Activated T-helper 17 cell treated with anti-CD3 and anti-CD28 coated beads, Interleukin-2, amount 50 U/mL, for 72 hours (primary cell): ENCODE measurements around the gene HSBP1L1. TPM values are rescaled to one million over a fixed set of nuclear protein-coding genes. Genes with fewer than 3 reads are reported as not detected.

Experiments used
- ATAC-seq: fragments of 150-1000 bp; cut with Tn5 transposase; replicated peaks from 2 replicates; pipeline ENCODE4 v1.10.0; 2021; ENCODE audit warnings: mild to moderate bottlenecking, moderate library complexity
- H3K27ac Mint-ChIP-seq: one replicate; pipeline ENCODE4 v1.8.0; 2022; ENCODE audit warnings: mixed read lengths
- H3K27me3 Mint-ChIP-seq: one replicate; pipeline ENCODE4 v1.8.0; 2022; ENCODE audit warnings: mixed read lengths
- H3K36me3 Mint-ChIP-seq: one replicate; pipeline ENCODE4 v1.8.0; 2022; ENCODE audit warnings: low read depth, mild to moderate bottlenecking, mixed read lengths
- H3K4me1 Mint-ChIP-seq: one replicate; pipeline ENCODE4 v1.8.0; 2022; ENCODE audit warnings: mixed read lengths
- H3K4me3 Mint-ChIP-seq: one replicate; pipeline ENCODE4 v1.8.0; 2022; ENCODE audit warnings: mild to moderate bottlenecking, mixed read lengths
- H3K9me3 Mint-ChIP-seq: one replicate; pipeline ENCODE4 v1.8.0; 2022; ENCODE audit warnings: mixed read lengths
- total RNA-seq, 2 donors: library from RNA; stranded (reverse); gene quantifications; one replicate each; pipeline ENCODE4 v1.2.3, GENCODE V29; 2022

HSBP1L1 gene
- total RNA-seq, 2 donors from 2014 or later = 2.7 to 9.2 TPM

DNA sequence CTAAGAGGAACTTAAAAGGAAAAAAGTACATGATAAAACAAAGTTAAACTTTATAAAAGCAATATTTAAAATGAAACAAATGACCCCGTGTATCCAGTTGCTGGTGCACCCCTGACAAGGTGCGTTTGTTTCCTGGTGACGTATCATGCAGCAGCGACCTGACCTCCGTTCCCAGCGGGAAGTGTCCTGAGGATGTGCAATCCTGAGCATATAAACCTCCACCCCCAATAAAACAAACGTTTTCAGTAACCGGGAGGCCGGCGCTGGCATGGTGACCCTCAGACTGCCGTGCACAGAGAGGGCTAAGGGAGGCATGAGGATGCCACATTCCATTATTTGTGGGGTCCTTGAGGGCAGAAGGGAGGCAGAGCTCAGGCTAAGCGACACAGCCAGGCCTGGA lies 27.8 kb upstream of the HSBP1L1 start:
- Mint-ChIP-seq H3K9me3 (peaks cover 17% of the 10 kb centered on the region), H3K4me3 (no peak overlapping the region), H3K27ac (no peak overlapping the region), H3K36me3 (peaks cover 83% of the 10 kb centered on the region), H3K4me1 (peaks cover 6% of the 10 kb centered on the region), H3K27me3 (no peaks in the 10 kb centered on the region)
- no peak for ATAC-seq

DNA sequence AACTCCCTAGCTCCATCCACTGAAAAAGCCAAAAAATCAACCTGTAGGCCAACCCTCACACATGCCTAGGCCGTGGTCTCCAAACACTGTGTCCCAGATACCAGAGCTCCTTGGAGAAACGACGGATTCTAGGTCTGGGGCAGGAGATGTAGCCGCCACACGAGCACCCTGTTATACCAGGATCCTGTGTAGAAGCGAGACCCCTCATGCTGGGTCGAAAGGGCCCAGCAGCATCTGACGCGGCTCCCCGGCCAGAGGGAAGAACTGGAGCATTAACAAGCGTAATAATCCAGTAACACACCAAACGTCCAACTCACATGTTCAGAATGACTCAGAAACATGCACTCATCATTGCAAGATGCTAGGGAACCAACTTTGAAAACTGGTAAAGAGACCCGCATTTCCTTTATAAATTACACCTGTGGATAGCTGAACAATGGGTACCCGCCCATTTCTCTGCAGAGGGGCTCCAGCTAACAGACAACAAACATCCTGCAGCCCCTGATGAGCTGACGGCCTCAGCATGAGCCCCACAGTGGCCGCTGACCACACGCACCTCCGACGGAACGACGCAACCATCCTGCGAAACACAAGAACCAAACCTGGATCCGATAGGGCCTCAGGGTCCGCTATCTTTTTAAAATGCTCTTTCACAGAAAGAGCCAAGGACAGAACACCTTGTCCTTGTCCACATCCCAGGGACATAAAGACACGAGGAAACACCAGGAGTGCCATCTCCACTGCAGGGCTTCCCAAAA lies 27.2 kb upstream of the HSBP1L1 start:
- H3K36me3 Mint-ChIP-seq = peaks cover 84% of the 10 kb centered on the region
- ATAC-seq = no peak
- peaks cover 14% of the 10 kb centered on the region for H3K9me3 Mint-ChIP-seq
- H3K27me3 Mint-ChIP-seq = no peaks in the 10 kb centered on the region
- H3K27ac Mint-ChIP-seq = no peak overlapping the region
- peaks cover 6% of the 10 kb centered on the region for H3K4me1 Mint-ChIP-seq
- no peak overlapping the region for H3K4me3 Mint-ChIP-seq

DNA sequence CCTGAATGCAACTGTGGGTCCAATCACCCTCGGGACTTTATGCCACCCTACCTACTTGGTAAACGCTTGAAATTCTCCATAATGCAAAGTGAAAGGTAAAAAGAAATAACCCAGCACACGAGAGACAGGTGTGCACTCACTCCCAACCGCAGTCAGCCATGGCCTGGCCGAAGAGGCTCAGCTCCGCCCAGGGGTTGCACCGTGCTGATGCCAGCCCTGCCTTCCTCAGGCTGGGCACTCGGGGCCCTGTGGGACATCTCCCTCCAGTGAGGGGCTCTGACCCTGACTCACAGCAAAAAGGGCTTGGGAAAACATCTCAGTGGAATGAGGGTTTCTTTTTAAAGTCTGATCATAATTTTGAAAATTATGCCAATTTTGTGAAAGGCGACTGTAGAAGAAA lies 26.2 kb upstream of the HSBP1L1 start:
- no peak overlapping the region for H3K4me3 Mint-ChIP-seq
- H3K9me3 Mint-ChIP-seq = peaks cover 7% of the 10 kb centered on the region
- peaks cover 82% of the 10 kb centered on the region for H3K36me3 Mint-ChIP-seq
- peaks cover 6% of the 10 kb centered on the region for H3K4me1 Mint-ChIP-seq
- no peak overlapping the region for H3K27ac Mint-ChIP-seq
- H3K27me3 Mint-ChIP-seq = no peaks in the 10 kb centered on the region
- no peak for ATAC-seq

DNA sequence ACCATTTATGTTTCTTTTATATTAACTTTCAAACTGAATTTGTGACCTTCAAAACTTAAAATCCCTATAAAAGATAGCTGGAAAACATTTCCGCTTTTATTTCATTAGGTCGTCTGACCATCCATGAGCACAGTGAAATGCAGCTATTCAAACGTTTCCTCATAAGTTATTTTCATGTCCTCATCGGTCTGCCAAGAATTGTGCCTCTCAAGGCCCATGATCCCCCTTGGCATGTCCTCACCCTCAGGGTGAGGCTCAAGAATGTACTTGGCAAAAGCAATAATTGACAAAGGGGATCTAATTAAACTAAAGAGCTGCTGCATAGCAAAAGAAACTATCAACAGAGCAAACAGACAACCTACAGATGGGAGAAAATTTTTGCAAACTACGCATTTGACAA lies 25.3 kb upstream of the HSBP1L1 start:
- Mint-ChIP-seq H3K4me3 (no peak overlapping the region), H3K27me3 (no peaks in the 10 kb centered on the region), H3K4me1 (peaks cover 6% of the 10 kb centered on the region), H3K27ac (no peak overlapping the region), H3K36me3 (peaks cover 73% of the 10 kb centered on the region), H3K9me3 (peaks cover 7% of the 10 kb centered on the region)
- no peak for ATAC-seq

DNA sequence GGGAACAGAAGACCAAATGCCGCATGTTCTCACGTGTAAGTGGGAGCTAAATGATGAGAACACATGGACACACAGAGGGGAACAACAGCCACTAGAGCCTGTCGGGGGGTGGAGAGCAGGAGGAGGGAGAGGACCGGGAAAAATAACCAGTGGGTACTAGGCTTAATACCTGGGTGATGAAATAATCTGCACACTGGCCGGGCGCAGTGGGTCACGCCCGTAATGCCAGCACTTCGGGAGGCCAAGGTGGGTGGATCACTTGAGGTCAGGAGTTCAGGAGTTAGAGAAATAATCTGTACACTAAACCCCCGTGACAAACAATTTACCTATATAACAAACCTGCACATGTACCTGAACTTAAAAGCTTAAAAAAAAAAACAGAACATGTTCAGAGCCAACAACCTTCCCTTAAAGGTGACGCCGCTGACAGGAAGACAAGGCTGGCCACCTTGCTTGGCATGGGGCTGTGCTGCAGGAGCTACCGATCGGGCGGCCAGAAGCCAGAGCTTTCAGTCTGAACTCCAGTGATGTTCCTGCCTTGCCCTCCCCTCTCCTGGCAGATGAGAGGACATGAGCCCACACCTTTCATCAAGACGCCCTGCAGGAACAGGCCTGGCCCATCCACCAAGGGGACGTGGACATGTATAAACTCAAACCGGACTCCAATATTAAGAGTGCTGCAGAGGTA lies 24.2 kb upstream of the HSBP1L1 start:
- Mint-ChIP-seq H3K27ac (no peak overlapping the region), H3K4me3 (no peak overlapping the region), H3K36me3 (peaks cover 62% of the 10 kb centered on the region), H3K27me3 (no peaks in the 10 kb centered on the region), H3K9me3 (peaks cover 7% of the 10 kb centered on the region), H3K4me1 (peaks cover 15% of the 10 kb centered on the region)
- no peak for ATAC-seq

DNA sequence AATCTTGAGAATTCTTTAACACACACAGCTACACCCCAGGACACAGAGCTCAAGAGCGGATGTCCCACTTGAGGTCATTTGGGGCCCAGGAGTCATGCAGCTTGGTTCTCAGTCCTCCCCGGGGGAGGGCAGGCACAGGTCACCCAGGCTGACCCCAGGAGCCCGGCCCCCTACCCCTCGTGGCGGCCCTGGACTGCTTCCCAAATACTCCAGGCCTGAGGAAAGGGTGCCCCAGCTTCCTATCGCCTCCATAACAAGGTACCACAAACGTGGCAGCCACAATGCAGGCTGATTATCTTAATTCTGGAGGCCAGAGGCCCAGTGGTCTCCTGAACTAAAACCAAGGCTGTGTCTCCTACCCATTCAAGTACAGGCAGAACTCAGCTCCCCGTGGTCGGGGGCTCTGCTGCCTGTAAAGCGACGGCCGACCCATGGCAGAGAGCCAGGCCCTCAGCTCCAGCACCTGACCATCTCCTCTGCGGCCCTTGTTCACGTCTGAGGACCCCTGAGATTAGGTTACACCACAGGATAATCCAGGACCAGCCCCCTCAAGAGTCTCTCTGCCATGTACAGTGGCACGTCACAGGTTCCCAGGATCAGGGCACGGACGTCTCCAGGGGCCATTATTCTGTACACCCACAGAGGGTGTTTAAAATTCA lies 23.5 kb upstream of the HSBP1L1 start:
- H3K9me3 Mint-ChIP-seq = peaks cover under 1% of the 10 kb centered on the region
- H3K4me3 Mint-ChIP-seq = no peak overlapping the region
- peaks cover 16% of the 10 kb centered on the region for H3K4me1 Mint-ChIP-seq
- peaks cover 55% of the 10 kb centered on the region for H3K36me3 Mint-ChIP-seq
- no peak for ATAC-seq
- H3K27me3 Mint-ChIP-seq = no peaks in the 10 kb centered on the region
- H3K27ac Mint-ChIP-seq = no peak overlapping the region

DNA sequence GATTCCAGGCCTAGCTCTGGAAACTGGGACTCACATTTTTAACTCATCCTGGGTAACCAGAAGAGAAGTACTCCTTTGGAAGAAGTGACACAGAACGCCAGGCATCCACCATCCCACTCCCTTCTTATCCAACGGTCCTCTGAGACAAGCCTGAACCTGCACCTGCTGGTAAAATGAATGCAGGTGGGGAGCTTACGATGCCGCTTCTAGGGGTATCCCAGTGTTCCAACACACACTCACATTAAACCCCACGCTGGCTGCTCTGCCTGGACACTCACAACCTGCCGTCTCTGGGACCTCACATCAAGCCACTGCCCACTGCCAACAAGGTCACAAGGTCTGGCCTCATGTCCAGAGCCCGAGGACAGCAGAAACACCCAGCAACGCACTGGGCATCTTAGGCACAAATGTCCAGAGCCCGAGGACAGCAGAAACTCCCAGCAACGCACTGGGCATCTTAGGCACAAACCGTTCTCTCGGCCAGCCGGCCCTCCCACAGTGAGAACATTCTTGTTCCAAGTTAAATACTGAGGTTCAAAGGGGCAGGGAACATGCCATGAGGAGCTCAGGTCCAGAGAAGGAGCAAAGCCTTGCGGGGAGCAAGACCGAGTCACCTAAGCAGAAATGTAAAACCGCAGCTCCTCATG lies 22.8 kb upstream of the HSBP1L1 start:
- no peak for ATAC-seq
- Mint-ChIP-seq H3K9me3 (no peaks in the 10 kb centered on the region), H3K27me3 (no peaks in the 10 kb centered on the region), H3K4me1 (peaks cover 16% of the 10 kb centered on the region), H3K36me3 (peaks cover 49% of the 10 kb centered on the region), H3K27ac (no peak overlapping the region), H3K4me3 (no peak overlapping the region)

DNA sequence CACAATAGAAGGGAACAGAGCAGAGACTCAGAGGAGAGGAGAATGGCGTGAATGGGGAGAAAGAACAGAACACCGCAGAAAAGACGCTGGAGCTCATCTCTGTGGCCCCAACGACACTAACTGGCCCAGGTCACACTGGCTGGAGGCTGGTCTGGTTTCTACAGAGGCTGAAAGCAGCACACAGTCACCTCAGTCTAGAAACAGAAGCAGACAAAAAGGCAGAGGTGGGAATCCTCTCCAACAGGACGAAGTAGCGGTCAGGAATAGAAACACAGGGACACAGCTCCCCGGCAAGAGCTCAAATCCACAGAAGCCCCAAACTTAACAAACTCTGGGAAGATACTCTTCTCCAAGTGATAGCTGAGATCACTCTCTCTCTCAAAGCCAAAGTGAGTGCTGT lies 22.2 kb upstream of the HSBP1L1 start:
- Mint-ChIP-seq H3K4me3 (no peak overlapping the region), H3K36me3 (peaks cover 47% of the 10 kb centered on the region), H3K4me1 (peaks cover 16% of the 10 kb centered on the region), H3K27ac (no peak overlapping the region), H3K9me3 (no peaks in the 10 kb centered on the region), H3K27me3 (no peaks in the 10 kb centered on the region)
- no peak for ATAC-seq

DNA sequence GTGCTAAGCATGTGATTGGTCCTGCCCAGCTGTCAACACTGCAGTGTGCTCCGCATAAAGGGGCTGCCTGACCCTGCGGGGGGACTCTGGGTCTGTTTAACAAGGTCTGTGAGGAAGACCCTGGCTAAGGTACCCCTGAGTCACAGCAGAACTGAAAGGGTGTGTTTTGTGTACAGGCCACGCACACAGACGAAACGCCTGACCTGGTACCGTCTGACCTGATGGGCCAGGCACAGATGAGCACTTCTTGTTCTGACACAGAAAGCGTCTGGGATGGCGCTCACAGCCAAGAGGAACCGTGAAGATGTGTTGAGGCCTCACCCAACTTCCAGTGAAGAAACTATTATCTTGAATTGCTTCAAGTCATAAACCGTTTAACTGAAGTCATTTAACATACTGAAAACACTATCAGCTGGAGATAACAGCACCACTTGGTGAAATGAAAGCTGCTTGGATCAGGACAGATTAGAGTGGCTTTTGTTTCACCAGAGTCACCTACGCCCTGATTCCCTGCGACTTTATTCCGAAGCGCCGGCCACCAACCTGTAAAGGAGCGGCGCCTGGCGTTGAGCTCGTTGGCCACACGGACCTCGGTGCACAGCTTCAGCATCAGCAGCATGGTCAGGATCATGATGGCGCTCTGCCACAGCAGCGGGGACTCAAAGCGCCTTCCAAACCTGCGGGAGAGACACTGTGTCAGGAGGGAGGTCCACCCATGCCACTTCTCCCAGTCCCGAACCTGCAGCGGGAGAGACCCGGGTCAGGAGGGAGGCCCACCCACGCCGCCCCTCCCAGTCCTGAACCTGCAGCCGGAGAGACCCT lies 21.4 kb upstream of the HSBP1L1 start:
- no peaks in the 10 kb centered on the region for H3K9me3 Mint-ChIP-seq
- no peak overlapping the region for H3K27ac Mint-ChIP-seq
- no peak overlapping the region for H3K4me3 Mint-ChIP-seq
- ATAC-seq = no peak
- H3K4me1 Mint-ChIP-seq = peaks cover 10% of the 10 kb centered on the region
- H3K27me3 Mint-ChIP-seq = no peaks in the 10 kb centered on the region
- H3K36me3 Mint-ChIP-seq = peaks cover 41% of the 10 kb centered on the region

DNA sequence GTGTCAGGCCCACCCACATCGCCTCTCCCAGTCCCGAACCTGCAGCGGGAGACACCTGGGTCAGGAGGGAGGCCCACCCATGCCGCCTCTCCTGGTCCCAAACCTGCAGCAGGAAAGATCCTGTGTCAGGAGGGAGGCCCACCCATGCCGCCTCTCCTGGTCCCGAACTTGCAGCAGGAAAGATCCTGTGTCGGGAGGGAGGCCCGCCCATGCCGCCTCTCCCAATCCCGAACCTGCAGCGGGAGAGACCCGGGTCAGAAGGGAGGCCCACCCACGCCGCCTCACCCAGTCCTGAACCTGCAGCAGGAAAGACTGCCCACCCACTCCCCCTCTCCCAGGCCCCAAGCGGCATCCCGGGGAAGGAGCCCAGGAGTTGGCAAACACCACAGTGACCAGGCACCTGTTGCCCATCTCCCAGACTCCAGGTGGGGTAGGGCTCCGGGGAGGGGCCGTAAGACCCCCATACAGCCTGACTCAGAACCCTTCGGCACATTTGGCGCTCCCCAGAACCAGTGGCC lies 20.8 kb upstream of the HSBP1L1 start:
- Mint-ChIP-seq H3K9me3 (no peaks in the 10 kb centered on the region), H3K27ac (no peak overlapping the region), H3K4me3 (no peak overlapping the region), H3K4me1 (peaks cover 10% of the 10 kb centered on the region), H3K36me3 (peaks cover 35% of the 10 kb centered on the region), H3K27me3 (no peaks in the 10 kb centered on the region)
- ATAC-seq = no peak

DNA sequence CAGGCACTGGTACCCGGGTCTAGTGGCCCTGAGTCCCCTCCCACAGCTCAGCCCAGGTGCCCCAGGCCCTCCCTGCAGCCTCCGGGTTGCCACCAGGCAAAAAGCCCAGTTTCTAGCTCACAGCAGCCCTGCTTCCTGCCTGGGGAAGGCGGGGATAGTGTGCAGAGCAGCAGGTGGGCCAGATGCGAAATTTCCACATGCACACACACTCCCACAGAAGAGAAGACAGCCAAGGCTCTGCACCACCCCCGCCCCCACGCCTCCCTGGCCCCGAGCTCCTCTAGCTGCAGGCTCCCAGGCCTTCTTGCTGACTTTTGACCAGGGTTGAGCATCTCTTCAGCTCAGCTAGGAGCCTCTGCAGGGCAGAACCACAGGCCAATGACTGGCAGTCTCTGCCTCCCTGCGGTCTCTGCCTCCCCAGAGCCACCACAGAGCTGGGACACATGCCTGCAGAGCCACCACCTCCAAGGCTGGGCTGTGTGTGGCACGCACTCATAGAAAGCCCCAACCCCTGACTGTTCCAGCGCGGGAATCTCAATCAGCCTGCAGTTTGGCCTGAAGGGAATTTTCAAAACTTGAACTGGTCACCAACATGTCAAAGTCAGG lies 20.2 kb upstream of the HSBP1L1 start:
- H3K4me3 Mint-ChIP-seq = peak overlapping the region; percentile 37
- no peaks in the 10 kb centered on the region for H3K9me3 Mint-ChIP-seq
- no peaks in the 10 kb centered on the region for H3K27me3 Mint-ChIP-seq
- H3K4me1 Mint-ChIP-seq = peaks cover 10% of the 10 kb centered on the region
- H3K36me3 Mint-ChIP-seq = peaks cover 29% of the 10 kb centered on the region
- peak overlapping the region; percentile 63 for H3K27ac Mint-ChIP-seq
- peak; percentile 72 for ATAC-seq

DNA sequence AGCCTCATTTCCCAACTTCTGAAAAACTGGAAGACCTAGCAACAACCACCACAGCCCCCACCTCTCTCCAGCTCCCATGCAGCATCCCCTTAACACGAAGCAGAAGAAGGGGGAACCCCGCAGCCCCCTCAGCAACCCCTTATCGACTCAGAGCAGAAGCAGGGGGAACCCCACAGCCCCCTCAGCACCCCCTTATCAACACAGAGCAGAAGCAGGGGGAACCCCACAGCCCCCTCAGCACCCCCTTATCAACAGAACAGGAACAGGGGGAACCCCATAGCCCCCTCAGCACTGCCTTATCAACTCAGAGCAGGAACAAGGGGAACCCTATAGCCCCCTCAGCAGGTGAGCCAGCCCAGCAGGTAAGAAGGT lies 19.7 kb upstream of the HSBP1L1 start:
- Mint-ChIP-seq H3K4me1 (peaks cover 13% of the 10 kb centered on the region), H3K27me3 (no peaks in the 10 kb centered on the region), H3K9me3 (no peaks in the 10 kb centered on the region), H3K36me3 (peaks cover 27% of the 10 kb centered on the region), H3K4me3 (peak overlapping the region; percentile 37), H3K27ac (peak overlapping the region; percentile 63)
- ATAC-seq = no peak

DNA sequence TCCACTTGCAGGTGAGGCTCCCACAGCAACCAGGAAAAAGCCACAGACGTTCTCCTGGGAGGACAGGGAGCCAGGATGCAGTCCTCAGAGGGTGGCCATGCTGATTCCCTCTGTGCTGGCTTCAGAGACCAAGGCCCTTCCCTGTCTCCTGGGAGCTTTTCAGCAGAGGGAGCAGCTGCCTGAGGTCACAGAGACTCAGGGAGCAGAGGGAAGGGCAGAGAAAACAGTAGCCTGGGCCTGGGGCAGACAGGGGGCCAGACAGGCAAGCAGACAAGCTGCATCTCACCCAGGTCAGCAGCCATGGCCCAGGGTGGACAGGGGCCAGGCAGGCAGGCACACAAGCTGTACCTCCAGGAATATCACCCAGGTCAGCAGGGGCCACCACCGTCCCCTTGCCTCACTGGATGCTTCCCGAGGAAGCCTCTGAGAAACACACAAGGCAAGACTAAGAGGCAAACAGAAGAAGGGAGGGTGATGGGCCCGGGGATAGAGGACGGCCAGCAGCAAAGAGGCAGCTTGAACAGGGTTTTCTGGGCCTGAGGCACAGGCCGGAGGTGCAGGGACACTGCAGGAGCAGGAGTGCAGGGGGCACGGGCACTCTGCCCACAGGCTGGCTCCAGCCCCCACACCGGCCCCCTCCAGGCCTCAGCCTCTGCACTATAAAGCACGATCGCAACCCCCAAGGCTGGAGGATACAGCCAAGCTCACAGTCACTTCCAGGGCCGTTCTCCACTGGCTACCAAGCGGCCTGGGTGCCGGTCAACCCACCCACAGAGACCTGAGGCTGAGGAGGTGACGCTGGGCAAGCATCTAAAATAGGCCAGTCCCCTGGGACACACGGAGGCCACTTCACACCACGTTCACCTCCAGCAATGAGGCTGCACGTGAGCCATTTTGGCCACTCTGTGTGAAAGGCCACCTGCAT lies 19.1 kb upstream of the HSBP1L1 start:
- peaks cover 16% of the 10 kb centered on the region for H3K4me1 Mint-ChIP-seq
- H3K9me3 Mint-ChIP-seq = no peaks in the 10 kb centered on the region
- H3K4me3 Mint-ChIP-seq = peak overlapping the region; percentile 37
- ATAC-seq = no peak
- H3K27me3 Mint-ChIP-seq = no peaks in the 10 kb centered on the region
- peaks cover 29% of the 10 kb centered on the region for H3K36me3 Mint-ChIP-seq
- peak overlapping the region; percentile 63 for H3K27ac Mint-ChIP-seq
